Heart right ventricle (tissue), 16 donors: ENCODE results near the gene BID. TPM values are rescaled to one million over a fixed set of nuclear protein-coding genes. Genes with fewer than 3 reads are reported as not detected.

Experiments
- ATAC-seq, 8 donors: fragments of 200-7000 bp; cut with Tn5 transposase; one replicate each; pipeline ENCODE4 v1.9.1; 2020; ENCODE audit warnings: mild to moderate bottlenecking in 8 of 8, moderate library complexity in 8 of 8, moderate number of reproducible peaks in 1 of 8
- DNase-seq, 2 donors: peaks; one replicate each; pipeline ENCODE4 v3.0.0-alpha.2; 2020
- H3K27ac ChIP-seq, 10 donors: fragments of 200-600 bp; sonication (generic) in 2 of 10; one replicate each; pipeline versions ENCODE4 v1.5.0 to v1.8.0; 2020 to 2022; ENCODE audit warnings: mild to moderate bottlenecking in 3 of 10
- H3K27me3 ChIP-seq, 7 donors: fragments of 200-600 bp; one replicate each; pipeline ENCODE4 v1.8.0; 2021 to 2022; ENCODE audit warnings: mild to moderate bottlenecking in 2 of 7
- H3K36me3 ChIP-seq, 9 donors: fragments of 200-600 bp; sonication (generic) in 1 of 9; one replicate each; pipeline versions ENCODE4 v1.5.0 to v1.8.0; 2020 to 2022; ENCODE audit warnings: mild to moderate bottlenecking in 2 of 9
- H3K4me1 ChIP-seq, 9 donors: fragments of 200-600 bp; sonication (generic) in 1 of 9; one replicate each; pipeline versions ENCODE4 v1.5.0 to v1.8.0; 2020 to 2022; ENCODE audit warnings: mild to moderate bottlenecking in 4 of 9
- H3K4me3 ChIP-seq, 10 donors: fragments of 200-600 bp; sonication (generic) in 2 of 10; one replicate each; pipeline versions ENCODE4 v1.5.0 to v1.8.0; 2020 to 2022; ENCODE audit warnings: mild to moderate bottlenecking in 7 of 10, moderate library complexity in 2 of 10
- H3K9me3 ChIP-seq, 11 donors: fragments of 200-600 bp in 10 of 11; sonication (generic) in 2 of 11; one replicate each; pipeline versions ENCODE4 v1.5.0 to v1.8.0; 2013 to 2022; ENCODE audit warnings: mild to moderate bottlenecking in 2 of 11, control low read depth in 1 of 11, moderate library complexity in 1 of 11
- CTCF ChIP-seq, 9 donors: fragments of 200-600 bp; sonication (generic) in 2 of 9; IDR thresholded peaks; one replicate each; pipeline versions ENCODE4 v1.5.0 to v1.8.0; 2021 to 2022; ENCODE audit warnings: antibody characterized with exemption in 9 of 9, mild to moderate bottlenecking in 5 of 9, moderate library complexity in 1 of 9
- WGBS, 2 donors: extraction: QIAGEN DNeasy Blood & Tissue Kit; methylation state at CpG; one replicate each; pipeline ENCODE4 v1.1.7; 2013; ENCODE audit warnings: inconsistent platforms in 1 of 2; 5-methylcytosine and 5-hydroxymethylcytosine counted together
- intact Hi-C, 10 donors: fragments of 100-400 bp; cut with DNase I; formaldehyde crosslinking; loops; one replicate each; pipeline versions ENCODE4 v1.11.1 to v1.14.2; 2022
- polyA plus RNA-seq, 2 donors: library from polyadenylated mRNA; stranded (reverse); fragments of 200-250 nt; gene quantifications; one replicate each; pipeline ENCODE4 v1.2.3, GENCODE V29; 2013
- total RNA-seq, 10 donors: library from RNA; stranded (reverse); fragmentation: NEBNext Ultra II Directional in 3 of 10; extraction: Animal tissue kit (Norgen Biotek cat#: 25700) in 3 of 10; gene quantifications; one replicate each; pipeline versions ENCODE4 v1.2.1 to v1.2.4, GENCODE V29; 2021 to 2023
- donor health status: Arrhythmogenic right ventricular cardiomyopathy.
- donor health status: ischemic (EF 13 %, LVEDD 7.1; RV severe dilation, severe dysfunction).
- donor health status: healthy with polysubstance abuse.
- donor health status: DM: no; HTN: yes; CAD: no.
- donor health status: DM: no; HTN: no; CAD: no.
- donor health status: ischemic (EF 25% LVEDD 6.9; RV normal size, moderate dysfunction).
- donor health status: ischemic (EF 25% LVEDD 5.7; RV mildly dilated, moderate dysfunction).
- donor health status: healthy.
- donor health status: DM: yes; HTN: yes; CAD: no.
- donor health status: Ischemic cardiomyopathy.
- donor health status: ischemic (EF 35%, LVEDD 5.7; RV mildly dilated, moderate dysfunction).
- donor health status: nonischemic (EF 11% LVEDD 7.7; RV severe dilation, severe dysfunction).
- donor health status: DM: yes; HTN: yes; CAD: no.
- donor health status: PGD.
- donor health status: ischemic (EF 29% LVEDD 5.4; RV normal size, mild dysfunction).
- donor health status: nonischemic (EF 23%, LVEDD 6.1; RV moderate dilation, normal function).

BID gene
- total and polyA plus RNA-seq, 12 donors, result 5.6 to 42.9 (median 10.9) TPM

DNA sequence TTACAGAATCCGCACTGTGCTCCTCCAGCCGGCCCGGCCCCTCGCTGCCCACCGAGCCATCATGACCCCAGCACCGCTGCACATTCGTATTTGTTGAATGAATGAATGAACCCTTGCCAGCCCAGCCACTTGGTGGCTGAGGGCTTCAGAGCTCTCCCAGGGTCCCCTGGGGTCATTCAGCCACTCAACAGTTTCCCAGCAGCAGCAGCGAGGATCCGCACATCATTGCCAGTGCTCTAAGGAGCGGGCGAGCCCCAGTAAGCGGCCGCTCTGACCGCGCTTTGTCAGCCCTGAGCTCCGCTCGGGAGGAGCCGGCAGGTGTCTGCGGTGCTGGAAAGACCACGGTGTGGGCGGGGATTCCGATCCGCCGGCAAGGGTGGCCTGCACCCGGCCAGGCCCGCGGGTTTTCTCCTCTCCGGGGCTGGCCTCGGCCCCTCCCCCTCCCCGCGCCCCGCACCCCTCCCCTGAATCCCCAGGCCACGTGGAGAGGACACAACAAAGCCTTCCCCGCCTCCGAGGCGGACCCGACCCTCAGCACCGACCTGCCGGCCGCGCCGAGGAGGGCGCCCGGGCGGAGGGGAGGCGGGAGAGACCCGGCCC lies 563 bp downstream of the BID start:
- Histone ChIP-seq H3K4me1 (peaks cover 3 to 84% (median 20%) of the 10 kb centered on the region in 9 donors), H3K27ac (peak overlapping the region; percentile 29 to 98 (median 73)), H3K4me3 (peak overlapping the region; percentile 30 to 81 (median 73)), H3K36me3 (no peaks in the 10 kb centered on the region), H3K27me3 (no peaks in the 10 kb centered on the region), H3K9me3 (no peaks in the 10 kb centered on the region)
- TF ChIP-seq CTCF (IDR thresholded peaks at IDR 0.05), result no peak
- DNase-seq (peak in 1 of 2 donors; percentile 44), ATAC-seq (peak; percentile 29 to 52 (median 34))
- 3 to 6% methylated on average over 31 to 46 of the region's 47 CpGs for WGBS, 2 donors
- intact Hi-C loops, result loop anchor here in 1 of 10 donors (10.0 kb wide), 1 partner anchor 139 kb away; the partner anchor contains the start of gene BCL2L13

DNA sequence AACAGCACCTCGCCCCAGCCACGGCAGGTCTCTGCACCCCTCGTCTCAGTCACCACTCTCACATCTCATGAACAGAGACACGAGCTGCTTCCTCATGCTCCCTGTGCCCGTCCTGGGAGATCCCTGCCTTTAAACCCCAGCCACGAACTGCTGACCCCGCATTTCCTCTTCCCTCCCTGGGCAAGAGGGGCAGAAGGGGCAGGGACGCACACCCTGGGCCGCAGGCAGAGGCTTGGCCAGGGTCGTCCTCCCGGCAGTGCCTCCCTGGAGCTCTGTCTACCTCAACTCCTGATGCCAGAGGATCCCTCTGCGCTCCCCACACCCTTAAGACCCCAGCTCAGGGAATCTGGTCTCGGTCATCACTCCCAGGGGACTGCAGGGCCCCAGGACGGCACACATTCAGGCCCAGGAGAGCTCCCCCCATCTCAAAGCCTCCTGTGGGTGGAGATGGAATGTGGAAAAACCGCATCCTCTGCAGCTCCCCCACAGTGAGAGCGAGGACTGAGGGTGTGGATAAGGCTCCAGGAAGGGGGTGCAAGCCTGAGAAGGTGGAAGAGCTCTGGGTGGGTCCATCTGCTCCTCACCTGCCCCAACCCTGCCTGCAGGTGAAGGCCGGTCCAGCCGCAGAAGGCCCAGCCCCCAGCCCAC lies 1.2 kb downstream of the BID start:
- peak overlapping the region in 9 of 10 donors; percentile 64 to 81 (median 74) for H3K4me3 ChIP-seq
- peak in 5 of 8 donors; percentile 8 to 40 (median 14) for ATAC-seq
- intact Hi-C loops, result loop anchor here in 1 of 10 donors (10.0 kb wide), 1 partner anchor 138 kb away; the partner anchor contains the start of gene BCL2L13
- H3K4me1 ChIP-seq, result peaks cover 3 to 79% (median 20%) of the 10 kb centered on the region in 9 donors
- no peaks in the 10 kb centered on the region for H3K27me3 ChIP-seq
- WGBS, 2 donors, result 66 to 68% methylated on average over 18 of the region's 18 CpGs
- no peaks in the 10 kb centered on the region for H3K9me3 ChIP-seq
- no peak for DNase-seq
- no peaks in the 10 kb centered on the region for H3K36me3 ChIP-seq
- H3K27ac ChIP-seq, result peak overlapping the region in 4 of 10 donors; percentile 57 to 98 (median 75)
- no peak for TF ChIP-seq CTCF (IDR thresholded peaks at IDR 0.05)

DNA sequence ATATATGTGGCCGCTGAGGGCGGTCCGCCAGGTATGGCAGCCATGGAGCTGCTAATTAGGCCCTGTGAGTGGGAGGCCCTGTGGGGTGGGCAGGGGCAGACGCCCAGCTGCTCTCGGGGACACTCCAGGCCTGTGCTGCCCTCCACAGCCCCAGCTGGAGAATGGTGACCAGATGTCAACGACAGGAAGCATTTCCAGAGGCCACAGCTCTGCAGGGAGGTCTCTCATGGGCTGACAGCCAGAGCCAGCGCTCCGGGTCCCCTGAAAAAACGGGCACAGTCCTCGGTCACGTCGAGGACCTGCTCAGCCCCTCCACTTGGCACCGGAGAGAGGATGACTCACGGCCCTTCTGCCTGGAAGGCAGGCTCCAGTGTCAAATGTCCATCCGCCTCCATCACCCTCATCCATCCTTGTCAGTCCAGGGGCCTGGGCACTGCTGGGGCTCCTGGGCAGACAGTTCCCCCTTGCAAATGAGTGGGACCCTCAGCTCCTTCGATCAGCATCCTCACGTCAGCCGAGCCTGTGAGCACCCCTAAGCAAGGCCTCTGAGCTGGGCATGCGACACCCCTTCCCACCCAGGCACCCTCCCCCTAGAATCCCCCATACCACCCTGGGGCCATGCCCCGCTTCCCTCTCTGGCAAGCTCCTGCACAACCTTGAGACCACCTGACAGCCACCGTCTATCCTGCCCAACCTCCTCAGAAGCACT lies 1.9 kb downstream of the BID start:
- peaks cover 3 to 73% (median 20%) of the 10 kb centered on the region in 9 donors for H3K4me1 ChIP-seq
- H3K27ac ChIP-seq, result peak overlapping the region in 2 of 10 donors; percentile 76 to 98
- ATAC-seq, result peak in 1 of 8 donors; percentile 1
- H3K27me3 ChIP-seq, result no peaks in the 10 kb centered on the region
- WGBS, 2 donors, result 75 to 83% methylated on average over 21 of the region's 21 CpGs
- TF ChIP-seq CTCF (IDR thresholded peaks at IDR 0.05), result no peak
- intact Hi-C loops, result loop anchor here in 1 of 10 donors (10.0 kb wide), 1 partner anchor 138 kb away; the partner anchor contains the start of gene BCL2L13
- no peak for DNase-seq
- no peaks in the 10 kb centered on the region for H3K9me3 ChIP-seq
- peak overlapping the region in 6 of 10 donors; percentile 71 to 81 (median 76) for H3K4me3 ChIP-seq
- H3K36me3 ChIP-seq, result no peaks in the 10 kb centered on the region
